ENCODE results near the gene PTH2R. TPM values are rescaled to one million over a fixed set of nuclear protein-coding genes. Genes with fewer than 3 reads are reported as not detected.

Gene PTH2R
- total and polyA plus RNA-seq, 4 donors: 0.01 to 1.5 (median 0.08) TPM; not detected in 1

DNA sequence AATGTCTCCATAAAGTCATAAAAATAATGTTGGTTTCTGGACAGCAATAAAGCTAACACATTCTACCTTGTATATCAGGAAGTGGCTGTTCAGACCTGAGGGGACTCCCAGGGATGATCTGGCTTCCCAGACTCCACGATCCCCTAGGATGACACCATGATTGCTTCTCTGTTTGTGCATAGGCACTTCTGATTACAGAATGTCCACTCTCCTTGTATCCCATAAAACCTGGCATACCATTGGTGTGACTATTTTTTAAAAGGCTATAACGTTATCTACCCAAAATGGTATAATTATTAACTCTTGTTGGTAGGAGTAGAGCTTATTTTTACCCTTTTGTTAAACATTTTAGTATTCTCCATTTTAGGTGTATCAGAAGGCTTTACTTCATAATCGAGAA lies 57.1 kb downstream of the PTH2R start:
- Histone ChIP-seq H3K36me3 (ENCODE audit: control insufficient read depth in 4 of 4, insufficient read depth in 3 of 4, low read depth in 1 of 4, low read length in 3 of 4) (no peaks in the 10 kb centered on the region), H3K4me3 (ENCODE audit: low read depth in 1 of 3, low read length in 3 of 3) (no peak overlapping the region), H3K27me3 (ENCODE audit: control insufficient read depth in 4 of 4, insufficient read depth in 4 of 4, low read length in 3 of 4) (no peaks in the 10 kb centered on the region), H3K27ac (ENCODE audit: low read depth in 1 of 2, low read length in 2 of 2) (no peak overlapping the region), H3K4me1 (ENCODE audit: control insufficient read depth in 4 of 4, insufficient read depth in 4 of 4, low read length in 3 of 4) (no peaks in the 10 kb centered on the region), H3K9me3 (ENCODE audit: control insufficient read depth in 4 of 4, low read length in 3 of 4) (no peaks in the 10 kb centered on the region), H3K9ac (ENCODE audit: low read depth in 1 of 2, low read length in 2 of 2) (no peak overlapping the region)
- no peak for DNase-seq (ENCODE audit: low spot score)
- 41% methylated on average over 3 of the region's 3 CpGs for WGBS
- TF ChIP-seq, protein P1, sequence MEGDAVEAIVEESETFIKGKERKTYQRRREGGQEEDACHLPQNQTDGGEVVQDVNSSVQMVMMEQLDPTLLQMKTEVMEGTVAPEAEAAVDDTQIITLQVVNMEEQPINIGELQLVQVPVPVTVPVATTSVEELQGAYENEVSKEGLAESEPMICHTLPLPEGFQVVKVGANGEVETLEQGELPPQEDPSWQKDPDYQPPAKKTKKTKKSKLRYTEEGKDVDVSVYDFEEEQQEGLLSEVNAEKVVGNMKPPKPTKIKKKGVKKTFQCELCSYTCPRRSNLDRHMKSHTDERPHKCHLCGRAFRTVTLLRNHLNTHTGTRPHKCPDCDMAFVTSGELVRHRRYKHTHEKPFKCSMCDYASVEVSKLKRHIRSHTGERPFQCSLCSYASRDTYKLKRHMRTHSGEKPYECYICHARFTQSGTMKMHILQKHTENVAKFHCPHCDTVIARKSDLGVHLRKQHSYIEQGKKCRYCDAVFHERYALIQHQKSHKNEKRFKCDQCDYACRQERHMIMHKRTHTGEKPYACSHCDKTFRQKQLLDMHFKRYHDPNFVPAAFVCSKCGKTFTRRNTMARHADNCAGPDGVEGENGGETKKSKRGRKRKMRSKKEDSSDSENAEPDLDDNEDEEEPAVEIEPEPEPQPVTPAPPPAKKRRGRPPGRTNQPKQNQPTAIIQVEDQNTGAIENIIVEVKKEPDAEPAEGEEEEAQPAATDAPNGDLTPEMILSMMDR (IDR thresholded peaks at IDR 0.05; ENCODE audit: low read depth, low read length, missing input control): no peak
- TF ChIP-seq HNF4G (IDR thresholded peaks at IDR 0.05) (no peak), FOXA2 (IDR thresholded peaks at IDR 0.05) (no peak), SP1 (IDR thresholded peaks at IDR 0.05) (no peak), RAD21 (IDR thresholded peaks at IDR 0.05) (no peak), EGR1 (IDR thresholded peaks at IDR 0.05; ENCODE audit: low read depth in 2 of 2) (no peak), GABPA (IDR thresholded peaks at IDR 0.05 in 1 of 2, conservative IDR thresholded peaks at IDR 0.05 in 1 of 2) (no peak)
- TF ChIP-seq, protein P2, sequence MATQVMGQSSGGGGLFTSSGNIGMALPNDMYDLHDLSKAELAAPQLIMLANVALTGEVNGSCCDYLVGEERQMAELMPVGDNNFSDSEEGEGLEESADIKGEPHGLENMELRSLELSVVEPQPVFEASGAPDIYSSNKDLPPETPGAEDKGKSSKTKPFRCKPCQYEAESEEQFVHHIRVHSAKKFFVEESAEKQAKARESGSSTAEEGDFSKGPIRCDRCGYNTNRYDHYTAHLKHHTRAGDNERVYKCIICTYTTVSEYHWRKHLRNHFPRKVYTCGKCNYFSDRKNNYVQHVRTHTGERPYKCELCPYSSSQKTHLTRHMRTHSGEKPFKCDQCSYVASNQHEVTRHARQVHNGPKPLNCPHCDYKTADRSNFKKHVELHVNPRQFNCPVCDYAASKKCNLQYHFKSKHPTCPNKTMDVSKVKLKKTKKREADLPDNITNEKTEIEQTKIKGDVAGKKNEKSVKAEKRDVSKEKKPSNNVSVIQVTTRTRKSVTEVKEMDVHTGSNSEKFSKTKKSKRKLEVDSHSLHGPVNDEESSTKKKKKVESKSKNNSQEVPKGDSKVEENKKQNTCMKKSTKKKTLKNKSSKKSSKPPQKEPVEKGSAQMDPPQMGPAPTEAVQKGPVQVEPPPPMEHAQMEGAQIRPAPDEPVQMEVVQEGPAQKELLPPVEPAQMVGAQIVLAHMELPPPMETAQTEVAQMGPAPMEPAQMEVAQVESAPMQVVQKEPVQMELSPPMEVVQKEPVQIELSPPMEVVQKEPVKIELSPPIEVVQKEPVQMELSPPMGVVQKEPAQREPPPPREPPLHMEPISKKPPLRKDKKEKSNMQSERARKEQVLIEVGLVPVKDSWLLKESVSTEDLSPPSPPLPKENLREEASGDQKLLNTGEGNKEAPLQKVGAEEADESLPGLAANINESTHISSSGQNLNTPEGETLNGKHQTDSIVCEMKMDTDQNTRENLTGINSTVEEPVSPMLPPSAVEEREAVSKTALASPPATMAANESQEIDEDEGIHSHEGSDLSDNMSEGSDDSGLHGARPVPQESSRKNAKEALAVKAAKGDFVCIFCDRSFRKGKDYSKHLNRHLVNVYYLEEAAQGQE (IDR thresholded peaks at IDR 0.05): no peak
- TF ChIP-seq, protein P3, sequence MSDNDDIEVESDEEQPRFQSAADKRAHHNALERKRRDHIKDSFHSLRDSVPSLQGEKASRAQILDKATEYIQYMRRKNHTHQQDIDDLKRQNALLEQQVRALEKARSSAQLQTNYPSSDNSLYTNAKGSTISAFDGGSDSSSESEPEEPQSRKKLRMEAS (IDR thresholded peaks at IDR 0.05): no peak

DNA sequence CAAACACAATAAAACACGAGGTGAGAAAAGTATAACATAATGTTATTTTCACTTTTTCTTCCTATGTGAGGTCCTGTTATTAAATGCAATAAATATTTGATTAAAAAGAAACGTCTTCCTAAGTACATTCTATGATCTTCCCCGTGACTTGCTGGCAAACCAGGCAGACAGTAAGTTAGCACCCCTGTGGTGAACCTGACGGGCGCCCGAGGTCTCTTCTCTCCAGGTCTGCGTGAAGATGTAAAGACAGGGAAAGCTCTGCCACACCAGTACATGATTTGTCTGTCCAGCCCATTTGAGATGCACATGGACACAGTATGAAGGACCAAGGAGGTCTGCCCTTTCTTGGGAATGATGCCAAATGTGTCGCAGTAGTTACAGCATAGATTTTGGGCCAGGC lies 57.6 kb downstream of the PTH2R start:
- WGBS: 72% methylated on average over 8 of the region's 8 CpGs
- no peaks in the 10 kb centered on the region for H3K27me3 ChIP-seq (ENCODE audit: control insufficient read depth in 4 of 4, insufficient read depth in 4 of 4, low read length in 3 of 4)
- no peaks in the 10 kb centered on the region for H3K36me3 ChIP-seq (ENCODE audit: control insufficient read depth in 4 of 4, insufficient read depth in 3 of 4, low read depth in 1 of 4, low read length in 3 of 4)
- H3K4me3 ChIP-seq (ENCODE audit: low read depth in 1 of 3, low read length in 3 of 3): no peak overlapping the region
- TF ChIP-seq, protein P4, sequence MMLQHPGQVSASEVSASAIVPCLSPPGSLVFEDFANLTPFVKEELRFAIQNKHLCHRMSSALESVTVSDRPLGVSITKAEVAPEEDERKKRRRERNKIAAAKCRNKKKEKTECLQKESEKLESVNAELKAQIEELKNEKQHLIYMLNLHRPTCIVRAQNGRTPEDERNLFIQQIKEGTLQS (IDR thresholded peaks at IDR 0.05): no peak
- TF ChIP-seq TAF1 (conservative IDR thresholded peaks at IDR 0.05): no peak
- TF ChIP-seq RXRA (IDR thresholded peaks at IDR 0.05): no peak
- no peak for TF ChIP-seq HNF4G (IDR thresholded peaks at IDR 0.05)
- TF ChIP-seq FOXA2 (IDR thresholded peaks at IDR 0.05): no peak
- no peak for TF ChIP-seq EGR1 (IDR thresholded peaks at IDR 0.05; ENCODE audit: low read depth in 2 of 2)
- H3K27ac ChIP-seq (ENCODE audit: low read depth in 1 of 2, low read length in 2 of 2): no peak overlapping the region
- no peak overlapping the region for H3K9ac ChIP-seq (ENCODE audit: low read depth in 1 of 2, low read length in 2 of 2)
- no peaks in the 10 kb centered on the region for H3K9me3 ChIP-seq (ENCODE audit: control insufficient read depth in 4 of 4, low read length in 3 of 4)
- DNase-seq (ENCODE audit: low spot score): no peak
- H3K4me1 ChIP-seq (ENCODE audit: control insufficient read depth in 4 of 4, insufficient read depth in 4 of 4, low read length in 3 of 4): no peaks in the 10 kb centered on the region
